Activated naive CD8-positive, alpha-beta T cell (primary cell): Measurements from ENCODE around the gene RASAL2.

Experiments
- H3K27ac Mint-ChIP-seq: one replicate; pipeline ENCODE4 v1.8.0; 2021; ENCODE audit warnings: mixed read lengths
- H3K27me3 Mint-ChIP-seq: one replicate; pipeline ENCODE4 v1.8.0; 2021; ENCODE audit warnings: mixed read lengths
- H3K36me3 Mint-ChIP-seq: one replicate; pipeline ENCODE4 v1.8.0; 2021; ENCODE audit warnings: mixed read lengths
- H3K4me1 Mint-ChIP-seq: one replicate; pipeline ENCODE4 v1.8.0; 2021; ENCODE audit warnings: low read depth, mixed read lengths
- H3K4me3 Mint-ChIP-seq: one replicate; pipeline ENCODE4 v1.8.0; 2021; ENCODE audit warnings: mild to moderate bottlenecking, mixed read lengths
- H3K9me3 Mint-ChIP-seq: one replicate; pipeline ENCODE4 v1.8.0; 2021; ENCODE audit warnings: low read depth, mixed read lengths

Gene RASAL2

GRCh38 chr1:178354816-178355215, 260.9 kb downstream of the RASAL2 start:
- Mint-ChIP-seq H3K9me3 (peaks cover 8% of the 10 kb centered on the region), H3K4me3 (no peak overlapping the region), H3K4me1 (no peaks in the 10 kb centered on the region), H3K36me3 (no peaks in the 10 kb centered on the region), H3K27me3 (peaks cover 2% of the 10 kb centered on the region), H3K27ac (no peak overlapping the region)

DNA sequence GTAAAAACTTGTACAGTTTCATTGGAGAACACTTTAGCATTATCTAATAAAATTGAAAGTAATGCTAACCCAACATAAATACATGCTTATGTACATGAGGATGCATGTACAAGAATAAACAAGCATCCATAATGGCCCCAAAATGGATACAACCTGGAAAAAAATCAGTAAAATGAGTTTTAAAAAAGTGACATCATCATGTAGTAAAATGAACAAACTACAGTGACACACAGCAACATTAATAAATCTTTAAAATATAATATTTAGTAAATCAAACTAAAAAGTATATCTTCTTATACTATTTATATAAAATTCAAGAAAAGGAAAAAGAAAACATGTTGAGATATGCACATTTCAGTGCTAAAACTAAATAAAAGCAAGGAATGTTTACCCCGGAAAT, 262.4 kb downstream of the RASAL2 start:
- peaks cover 8% of the 10 kb centered on the region for H3K9me3 Mint-ChIP-seq
- no peaks in the 10 kb centered on the region for H3K27me3 Mint-ChIP-seq
- no peak overlapping the region for H3K27ac Mint-ChIP-seq
- no peak overlapping the region for H3K4me3 Mint-ChIP-seq
- H3K36me3 Mint-ChIP-seq: no peaks in the 10 kb centered on the region
- H3K4me1 Mint-ChIP-seq: no peaks in the 10 kb centered on the region

- Mint-ChIP-seq H3K27ac (no peak overlapping the region), H3K4me3 (no peak overlapping the region), H3K27me3 (peaks cover 1% of the 10 kb centered on the region), H3K4me1 (no peaks in the 10 kb centered on the region), H3K36me3 (no peaks in the 10 kb centered on the region), H3K9me3 (peaks cover 2% of the 10 kb centered on the region)
These were observed 264.6 kb downstream of the RASAL2 start for GRCh38 chr1:178358456-178358855.

- H3K36me3 Mint-ChIP-seq: no peaks in the 10 kb centered on the region
- H3K4me1 Mint-ChIP-seq: no peaks in the 10 kb centered on the region
- no peak overlapping the region for H3K4me3 Mint-ChIP-seq
- H3K27ac Mint-ChIP-seq: no peak overlapping the region
- no peaks in the 10 kb centered on the region for H3K9me3 Mint-ChIP-seq
- H3K27me3 Mint-ChIP-seq: peaks cover 4% of the 10 kb centered on the region
These were observed 266.5 kb downstream of the RASAL2 start for GRCh38 chr1:178360421-178360820.

DNA sequence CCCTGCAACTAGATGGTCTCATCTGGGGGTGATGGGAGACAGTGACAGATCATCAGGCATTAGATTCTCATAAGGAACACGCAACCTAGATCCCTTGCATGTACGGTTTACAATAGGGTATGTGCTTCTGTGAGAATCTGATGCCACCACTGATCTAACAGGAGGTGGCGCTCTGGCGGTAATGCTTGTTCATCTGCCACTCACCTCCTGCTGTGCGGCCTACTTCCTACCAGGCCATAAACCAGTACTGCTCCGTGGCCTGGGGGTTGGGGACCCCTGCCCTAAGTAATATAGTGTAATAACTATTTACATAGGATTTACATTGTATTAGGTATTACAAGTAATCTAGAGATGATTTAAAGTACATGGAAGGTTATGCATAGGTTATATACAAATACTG, 267.9 kb downstream of the RASAL2 start:
- H3K4me3 Mint-ChIP-seq: no peak overlapping the region
- no peaks in the 10 kb centered on the region for H3K4me1 Mint-ChIP-seq
- H3K9me3 Mint-ChIP-seq: no peaks in the 10 kb centered on the region
- H3K27me3 Mint-ChIP-seq: peaks cover 4% of the 10 kb centered on the region
- H3K27ac Mint-ChIP-seq: no peak overlapping the region
- H3K36me3 Mint-ChIP-seq: no peaks in the 10 kb centered on the region

GRCh38 chr1:178362747-178363146, 268.8 kb downstream of the RASAL2 start:
- Mint-ChIP-seq H3K27me3 (peaks cover 4% of the 10 kb centered on the region), H3K4me3 (no peak overlapping the region), H3K36me3 (no peaks in the 10 kb centered on the region), H3K9me3 (no peaks in the 10 kb centered on the region), H3K27ac (no peak overlapping the region), H3K4me1 (no peaks in the 10 kb centered on the region)

- Mint-ChIP-seq H3K36me3 (no peaks in the 10 kb centered on the region), H3K4me3 (no peak overlapping the region), H3K27ac (no peak overlapping the region), H3K4me1 (no peaks in the 10 kb centered on the region), H3K9me3 (no peaks in the 10 kb centered on the region), H3K27me3 (peaks cover 7% of the 10 kb centered on the region)
These were observed 270.9 kb downstream of the RASAL2 start for GRCh38 chr1:178364782-178365181.

- Mint-ChIP-seq H3K4me1 (no peaks in the 10 kb centered on the region), H3K27ac (no peak overlapping the region), H3K4me3 (no peak overlapping the region), H3K9me3 (no peaks in the 10 kb centered on the region), H3K27me3 (peaks cover 7% of the 10 kb centered on the region), H3K36me3 (no peaks in the 10 kb centered on the region)
These were observed 273.2 kb downstream of the RASAL2 start for GRCh38 chr1:178367151-178367550.

DNA sequence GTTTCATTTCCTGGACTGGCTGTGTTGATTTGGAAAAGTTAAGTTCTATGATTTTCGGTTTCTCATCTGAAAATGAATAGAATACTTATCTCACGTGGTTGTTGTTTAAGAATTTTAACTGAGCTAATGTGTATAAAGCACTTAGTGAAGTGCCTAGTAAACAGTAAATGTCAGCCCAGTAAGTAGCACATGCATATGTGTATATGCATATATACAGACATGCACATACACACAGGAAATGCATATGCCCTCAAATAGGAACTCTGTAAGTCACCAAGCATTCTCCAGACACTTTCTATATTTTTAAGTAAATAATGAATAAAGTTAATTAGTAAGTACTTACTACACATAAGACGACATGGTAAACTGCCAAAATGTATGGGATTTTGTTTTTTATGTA, 274.3 kb downstream of the RASAL2 start:
- H3K36me3 Mint-ChIP-seq: no peaks in the 10 kb centered on the region
- no peaks in the 10 kb centered on the region for H3K4me1 Mint-ChIP-seq
- peaks cover 7% of the 10 kb centered on the region for H3K27me3 Mint-ChIP-seq
- no peak overlapping the region for H3K27ac Mint-ChIP-seq
- H3K9me3 Mint-ChIP-seq: no peaks in the 10 kb centered on the region
- no peak overlapping the region for H3K4me3 Mint-ChIP-seq

- Mint-ChIP-seq H3K27ac (no peak overlapping the region), H3K36me3 (no peaks in the 10 kb centered on the region), H3K4me3 (no peak overlapping the region), H3K9me3 (no peaks in the 10 kb centered on the region), H3K4me1 (no peaks in the 10 kb centered on the region), H3K27me3 (peaks cover 6% of the 10 kb centered on the region)
These were observed 277.3 kb downstream of the RASAL2 start for GRCh38 chr1:178371235-178371634.

GRCh38 chr1:178371933-178372388, 278.1 kb downstream of the RASAL2 start:
- Mint-ChIP-seq H3K27me3 (peaks cover 6% of the 10 kb centered on the region), H3K4me3 (no peak overlapping the region), H3K9me3 (no peaks in the 10 kb centered on the region), H3K36me3 (no peaks in the 10 kb centered on the region), H3K4me1 (no peaks in the 10 kb centered on the region), H3K27ac (no peak overlapping the region)

DNA sequence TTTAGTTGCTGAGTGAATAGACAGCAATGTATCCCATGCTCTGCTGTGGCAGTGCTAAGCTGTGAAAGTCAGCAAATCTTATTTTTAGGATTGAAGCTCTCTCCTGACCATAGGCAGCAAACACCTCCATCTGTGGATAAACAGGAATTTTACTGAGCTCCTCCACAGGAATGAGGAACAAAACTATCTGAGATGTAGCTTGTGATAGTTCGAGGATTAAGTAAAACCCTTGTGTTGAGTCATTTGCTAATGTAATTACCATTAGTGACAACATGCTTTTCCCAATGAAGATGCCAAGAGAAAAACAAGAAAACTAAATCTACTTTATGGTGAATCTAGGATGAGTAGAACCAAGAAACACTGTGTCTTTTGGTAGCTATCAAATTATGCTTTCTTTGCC, 280.1 kb downstream of the RASAL2 start:
- Mint-ChIP-seq H3K4me3 (no peak overlapping the region), H3K36me3 (no peaks in the 10 kb centered on the region), H3K9me3 (no peaks in the 10 kb centered on the region), H3K4me1 (no peaks in the 10 kb centered on the region), H3K27ac (no peak overlapping the region), H3K27me3 (peaks cover 5% of the 10 kb centered on the region)

GRCh38 chr1:178376008-178376407, 282.1 kb downstream of the RASAL2 start:
- Mint-ChIP-seq H3K36me3 (no peaks in the 10 kb centered on the region), H3K4me1 (no peaks in the 10 kb centered on the region), H3K4me3 (no peak overlapping the region), H3K27me3 (peaks cover 5% of the 10 kb centered on the region), H3K9me3 (no peaks in the 10 kb centered on the region), H3K27ac (no peak overlapping the region)

GRCh38 chr1:178379807-178380206, 285.9 kb downstream of the RASAL2 start:
- H3K4me1 Mint-ChIP-seq: no peaks in the 10 kb centered on the region
- H3K27ac Mint-ChIP-seq: no peak overlapping the region
- H3K4me3 Mint-ChIP-seq: no peak overlapping the region
- no peaks in the 10 kb centered on the region for H3K9me3 Mint-ChIP-seq
- peaks cover 2% of the 10 kb centered on the region for H3K27me3 Mint-ChIP-seq
- H3K36me3 Mint-ChIP-seq: no peaks in the 10 kb centered on the region

DNA sequence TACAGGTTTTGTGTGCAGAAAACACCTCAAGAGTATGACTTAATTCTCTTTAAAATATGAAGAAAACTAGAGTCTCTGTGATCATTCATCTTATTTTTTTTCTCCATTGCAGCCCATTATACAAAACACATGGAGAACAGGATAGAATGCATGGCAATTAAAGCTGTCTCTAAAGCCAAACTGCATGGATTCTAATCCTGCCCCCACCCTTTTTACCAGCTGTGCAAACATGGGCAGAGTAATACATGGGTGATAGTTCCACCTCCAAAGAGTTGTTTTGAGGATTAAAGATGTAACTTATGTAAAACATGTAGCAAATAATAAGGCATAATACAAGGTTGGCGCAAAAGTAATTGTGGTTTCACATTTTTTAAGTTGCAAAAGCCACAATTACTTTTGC, 288.5 kb downstream of the RASAL2 start:
- Mint-ChIP-seq H3K27ac (no peak overlapping the region), H3K36me3 (no peaks in the 10 kb centered on the region), H3K4me1 (no peaks in the 10 kb centered on the region), H3K4me3 (no peak overlapping the region), H3K9me3 (no peaks in the 10 kb centered on the region), H3K27me3 (peaks cover 2% of the 10 kb centered on the region)

DNA sequence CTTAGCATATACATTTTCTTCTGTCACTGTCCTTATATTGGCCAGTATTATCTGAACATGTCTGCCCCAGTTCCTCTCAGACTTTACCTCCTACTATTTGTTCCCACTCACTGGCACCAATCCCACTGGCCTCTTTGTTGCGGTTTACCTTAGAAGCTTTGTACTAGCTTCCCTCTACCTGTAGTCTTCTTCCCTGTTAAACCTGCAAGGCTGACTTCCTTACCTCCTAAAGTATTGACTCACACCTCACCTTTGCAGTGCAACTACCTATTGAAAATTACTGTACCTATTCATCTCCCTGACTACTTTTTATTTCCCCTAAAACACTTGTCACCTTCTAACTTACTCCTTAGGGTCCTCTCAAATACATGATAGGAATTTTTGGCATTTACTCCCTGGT, 291.8 kb downstream of the RASAL2 start:
- peaks cover 2% of the 10 kb centered on the region for H3K27me3 Mint-ChIP-seq
- H3K27ac Mint-ChIP-seq: no peak overlapping the region
- no peaks in the 10 kb centered on the region for H3K36me3 Mint-ChIP-seq
- H3K4me3 Mint-ChIP-seq: no peak overlapping the region
- no peaks in the 10 kb centered on the region for H3K9me3 Mint-ChIP-seq
- H3K4me1 Mint-ChIP-seq: no peaks in the 10 kb centered on the region
